ENCODE results near the gene PSMD14.

Gene PSMD14

GRCh38 chr2:161283926-161284325 lies 24.3 kb upstream of the PSMD14 start:
- Mint-ChIP-seq H3K9me3 (peaks cover 33% of the 10 kb centered on the region), H3K27ac (no peak overlapping the region), H3K36me3 (ENCODE audit: low read depth) (peaks cover 7% of the 10 kb centered on the region), H3K4me3 (no peak overlapping the region), H3K4me1 (no peaks in the 10 kb centered on the region), H3K27me3 (ENCODE audit: low read depth, poor library complexity) (peaks cover 4% of the 10 kb centered on the region)
- DNase-seq = no peak
- TF ChIP-seq CTCF (IDR thresholded peaks at IDR 0.05) = no peak

- H3K4me1 Mint-ChIP-seq = peaks cover 18% of the 10 kb centered on the region
- no peak for TF ChIP-seq CTCF (IDR thresholded peaks at IDR 0.05)
- peaks cover 10% of the 10 kb centered on the region for H3K27me3 Mint-ChIP-seq (ENCODE audit: low read depth, poor library complexity)
- peaks cover 18% of the 10 kb centered on the region for H3K36me3 Mint-ChIP-seq (ENCODE audit: low read depth)
- H3K27ac Mint-ChIP-seq = no peak overlapping the region
- no peak overlapping the region for H3K4me3 Mint-ChIP-seq
- H3K9me3 Mint-ChIP-seq = peaks cover 32% of the 10 kb centered on the region
- DNase-seq = no peak
These were observed 4.6 kb upstream of the PSMD14 start for GRCh38 chr2:161303535-161304050.

GRCh38 chr2:161306919-161307318 lies 1.3 kb upstream of the PSMD14 start:
- H3K27me3 Mint-ChIP-seq (ENCODE audit: low read depth, poor library complexity) = peaks cover 7% of the 10 kb centered on the region
- DNase-seq = no peak
- peak overlapping the region; percentile 92 for H3K4me3 Mint-ChIP-seq
- H3K27ac Mint-ChIP-seq = no peak overlapping the region
- H3K36me3 Mint-ChIP-seq (ENCODE audit: low read depth) = peaks cover 34% of the 10 kb centered on the region
- no peak for TF ChIP-seq CTCF (IDR thresholded peaks at IDR 0.05)
- peaks cover 27% of the 10 kb centered on the region for H3K4me1 Mint-ChIP-seq
- peaks cover 32% of the 10 kb centered on the region for H3K9me3 Mint-ChIP-seq

GRCh38 chr2:161307676-161308075 lies 549 bp upstream of the PSMD14 start:
- TF ChIP-seq CTCF (IDR thresholded peaks at IDR 0.05) = no peak
- DNase-seq = no peak
- peak overlapping the region; percentile 98 for H3K27ac Mint-ChIP-seq
- H3K27me3 Mint-ChIP-seq (ENCODE audit: low read depth, poor library complexity) = peaks cover 5% of the 10 kb centered on the region
- H3K4me3 Mint-ChIP-seq = peak overlapping the region; percentile 92
- peaks cover 27% of the 10 kb centered on the region for H3K4me1 Mint-ChIP-seq
- H3K36me3 Mint-ChIP-seq (ENCODE audit: low read depth) = peaks cover 41% of the 10 kb centered on the region
- peaks cover 29% of the 10 kb centered on the region for H3K9me3 Mint-ChIP-seq

- no peak overlapping the region for H3K4me3 Mint-ChIP-seq
- DNase-seq = no peak
- H3K4me1 Mint-ChIP-seq = peaks cover 10% of the 10 kb centered on the region
- peaks cover 38% of the 10 kb centered on the region for H3K36me3 Mint-ChIP-seq (ENCODE audit: low read depth)
- H3K27ac Mint-ChIP-seq = no peak overlapping the region
- TF ChIP-seq CTCF (IDR thresholded peaks at IDR 0.05) = no peak
- no peaks in the 10 kb centered on the region for H3K9me3 Mint-ChIP-seq
- no peaks in the 10 kb centered on the region for H3K27me3 Mint-ChIP-seq (ENCODE audit: low read depth, poor library complexity)
These were observed 4.8 kb downstream of the PSMD14 start for GRCh38 chr2:161312996-161313395.

- H3K4me3 Mint-ChIP-seq = no peak overlapping the region
- no peak overlapping the region for H3K27ac Mint-ChIP-seq
- peaks cover 33% of the 10 kb centered on the region for H3K36me3 Mint-ChIP-seq (ENCODE audit: low read depth)
- no peak for DNase-seq
- H3K27me3 Mint-ChIP-seq (ENCODE audit: low read depth, poor library complexity) = no peaks in the 10 kb centered on the region
- no peak for TF ChIP-seq CTCF (IDR thresholded peaks at IDR 0.05)
- no peaks in the 10 kb centered on the region for H3K9me3 Mint-ChIP-seq
- H3K4me1 Mint-ChIP-seq = no peaks in the 10 kb centered on the region
These were observed 7.2 kb downstream of the PSMD14 start for GRCh38 chr2:161315380-161315779.
